Keratinocyte (primary cell): ENCODE data around the gene SORL1. TPM values are rescaled to one million over a fixed set of nuclear protein-coding genes. Genes with fewer than 3 reads are reported as not detected.

Experiments
- DNase-seq: peaks from one replicate; pipeline ENCODE4 v3.0.0-alpha.2; 2011; ENCODE audit warnings: low read depth, missing footprints, low spot score
- FAIRE-seq: peaks from 2 replicates; lab custom pipeline; 2011; peaks lifted over from hg19 to GRCh38; lab: Jason Lieb, UNC
- H2AFZ ChIP-seq: 2 replicates; pipeline ENCODE4 v1.6.0; 2012; ENCODE audit warnings: low read length, control low read depth, inconsistent platforms; ENCODE audit not compliant: control insufficient read depth
- H3K27ac ChIP-seq: 2 replicates; pipeline ENCODE4 v1.5.1; 2011; ENCODE audit warnings: low read length; ENCODE audit not compliant: control insufficient read depth, insufficient read depth
- H3K27me3 ChIP-seq: 3 replicates; pipeline ENCODE4 v1.6.0; 2011; ENCODE audit warnings: low read length; ENCODE audit not compliant: control insufficient read depth, insufficient read depth; ENCODE audit errors: extremely low read depth
- H3K36me3 ChIP-seq, 2 experiments: 2 replicates in 1 of 2; 3 replicates in 1 of 2; pipeline ENCODE4 v1.5.1; 2011; ENCODE audit warnings: low read length in 2 of 2, mild to moderate bottlenecking in 1 of 2; ENCODE audit not compliant: control insufficient read depth in 2 of 2, insufficient read depth in 2 of 2; ENCODE audit errors: extremely low read depth in 1 of 2
- H3K4me1 ChIP-seq: 3 replicates; pipeline ENCODE4 v1.5.1; 2011; ENCODE audit warnings: low read length; ENCODE audit not compliant: control insufficient read depth, insufficient read depth; ENCODE audit errors: extremely low read depth
- H3K4me2 ChIP-seq: 3 replicates; pipeline ENCODE4 v1.6.0; 2011; ENCODE audit warnings: low read depth, low read length; ENCODE audit not compliant: control insufficient read depth, insufficient read depth; ENCODE audit errors: extremely low read depth
- H3K4me3 ChIP-seq, 3 experiments: fragments of 200-600 bp in 1 of 3; sonication (generic) in 1 of 3; 2 replicates in 2 of 3; 3 replicates in 1 of 3; pipeline ENCODE4 v1.5.1; 2011 to 2016; ENCODE audit warnings: low read length in 3 of 3, mild to moderate bottlenecking in 3 of 3, control low read depth in 2 of 3, inconsistent platforms in 1 of 3, low read depth in 1 of 3, mixed read lengths in 1 of 3, mixed run types in 1 of 3, moderate library complexity in 1 of 3; ENCODE audit not compliant: control insufficient read depth in 2 of 3, insufficient read depth in 2 of 3; ENCODE audit errors: extremely low read depth in 1 of 3
- H3K79me2 ChIP-seq: 2 replicates; pipeline ENCODE4 v1.6.0; 2012; ENCODE audit warnings: low read length; ENCODE audit not compliant: control insufficient read depth, insufficient read depth
- H3K9ac ChIP-seq: 3 replicates; pipeline ENCODE4 v1.6.0; 2011; ENCODE audit warnings: low read length; ENCODE audit not compliant: control insufficient read depth, insufficient read depth; ENCODE audit errors: extremely low read depth
- H3K9me1 ChIP-seq: 3 replicates; pipeline ENCODE4 v1.6.0; 2011; ENCODE audit warnings: low read length; ENCODE audit not compliant: control insufficient read depth, insufficient read depth; ENCODE audit errors: extremely low read depth
- H3K9me3 ChIP-seq: 2 replicates; pipeline ENCODE4 v1.5.1; 2012; ENCODE audit warnings: low read depth, low read length; ENCODE audit not compliant: control insufficient read depth
- H4K20me1 ChIP-seq: 3 replicates; pipeline ENCODE4 v1.6.0; 2011; ENCODE audit warnings: low read length; ENCODE audit not compliant: control insufficient read depth, insufficient read depth; ENCODE audit errors: extremely low read depth
- CTCF ChIP-seq, 3 experiments: IDR thresholded peaks in 1 of 3; conservative IDR thresholded peaks in 1 of 3; optimal IDR thresholded peaks in 1 of 3; 2 replicates in 2 of 3; 3 replicates in 1 of 3; pipeline versions ENCODE3 to v1.5.1; 2011; ENCODE audit warnings: low read length in 3 of 3, mild to moderate bottlenecking in 3 of 3, moderate library complexity in 2 of 3, control low read depth in 1 of 3, inconsistent platforms in 1 of 3; ENCODE audit not compliant: insufficient read depth in 2 of 3; ENCODE audit errors: extremely low read depth in 1 of 3
- EZH2 ChIP-seq: IDR thresholded peaks from one replicate; pipeline ENCODE4 v1.6.1; 2012; ENCODE audit warnings: inconsistent platforms, mild to moderate bottlenecking, low read length, moderate library complexity
- dilution Hi-C: fragments of 300-500 bp; cut with MboI; formaldehyde crosslinking; loops from one replicate; pipeline ENCODE4 v1.7.0; 2020; ENCODE audit warnings: low sequenced_read_pairs; ENCODE audit not compliant: extremely low pct_ligation_motif_present
- polyA plus RNA-seq, 5 experiments: library from polyadenylated mRNA; depleted of rRNA in 3 of 5; stranded (reverse) in 3 of 5; stranded (forward) in 1 of 5; unstranded in 1 of 5; fragments of >200 nt; gene quantifications; 1 replicate in 1 of 5; 2 replicates in 3 of 5; 3 replicates in 1 of 5; pipeline versions ENCODE4 v1.2.1 to v1.2.3, GENCODE V29; 2011 to 2012; ENCODE audit warnings: missing spikeins in 2 of 5, low read depth in 1 of 5, low replicate concordance in 1 of 5

The SORL1 gene
- polyA plus RNA-seq, 1 donor (not counting 4 experiments of a cell fraction or from before 2014, with no cell fraction given): 38.9 TPM

GRCh38 chr11:121664144-121664543, 212.0 kb downstream of the SORL1 start:
- no peak for DNase-seq

DNA sequence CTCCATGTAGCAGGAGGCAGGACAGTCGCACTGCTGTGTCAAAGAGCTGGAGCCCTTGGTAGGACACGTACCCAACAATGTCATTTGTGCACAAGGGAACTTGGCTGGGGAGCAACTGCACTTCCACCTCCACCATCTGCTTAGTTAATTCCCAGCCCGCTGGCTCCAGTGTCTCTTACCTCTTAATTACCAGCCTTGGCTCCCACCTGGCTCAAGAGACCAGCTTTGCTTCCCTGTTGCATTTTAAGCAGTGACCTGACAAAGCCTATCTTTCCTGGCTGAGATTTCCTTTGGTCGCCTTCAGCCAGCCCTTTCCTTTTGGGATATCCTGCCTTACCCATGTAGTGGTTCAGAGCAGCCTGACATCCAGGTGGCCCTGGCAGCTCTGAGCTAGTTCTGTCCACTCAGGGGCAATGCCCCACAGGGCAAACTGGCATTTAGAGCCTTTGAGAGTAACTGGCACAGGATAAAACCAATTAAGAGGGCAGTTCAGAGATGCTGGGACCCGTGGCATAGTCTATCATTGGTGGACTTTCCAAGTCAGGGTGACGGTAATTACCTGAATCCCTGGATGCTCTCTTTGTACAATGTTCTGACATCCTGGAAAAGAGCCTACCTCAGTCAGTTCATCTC, 213.2 kb downstream of the SORL1 start:
- Histone ChIP-seq H3K79me2 (no peaks in the 10 kb centered on the region), H3K4me2 (no peak overlapping the region), H3K9ac (no peak overlapping the region), H3K27ac (no peak overlapping the region), H3K36me3 (no peaks in the 10 kb centered on the region), H2AFZ (no peak overlapping the region), H3K4me3 (no peak overlapping the region), H3K9me3 (no peaks in the 10 kb centered on the region), H3K27me3 (peaks cover 16% of the 10 kb centered on the region), H4K20me1 (no peaks in the 10 kb centered on the region), H3K9me1 (no peaks in the 10 kb centered on the region), H3K4me1 (no peaks in the 10 kb centered on the region)
- no peak for TF ChIP-seq CTCF (optimal IDR thresholded peaks at IDR 0.05 in 1 of 3, IDR thresholded peaks at IDR 0.05 in 1 of 3, conservative IDR thresholded peaks at IDR 0.05 in 1 of 3; ENCODE audit: extremely low read depth in 1 of 3, insufficient read depth in 2 of 3, low read length in 3 of 3)
- no peak for TF ChIP-seq EZH2
- dilution Hi-C loops: no loop called here
- DNase-seq: no peak
- FAIRE-seq: peak; percentile 29

More at GRCh38 chr11:121664144-121664543, 212.0 kb downstream of the SORL1 start:
- H3K36me3 ChIP-seq: no peaks in the 10 kb centered on the region
- H3K4me2 ChIP-seq: no peak overlapping the region
- no peak overlapping the region for H3K9ac ChIP-seq
- H3K27me3 ChIP-seq: peaks cover 16% of the 10 kb centered on the region
- TF ChIP-seq CTCF (optimal IDR thresholded peaks at IDR 0.05 in 1 of 3, IDR thresholded peaks at IDR 0.05 in 1 of 3, conservative IDR thresholded peaks at IDR 0.05 in 1 of 3; ENCODE audit: extremely low read depth in 1 of 3, insufficient read depth in 2 of 3, low read length in 3 of 3): no peak
- dilution Hi-C loops: no loop called here
- FAIRE-seq: no peak
- H2AFZ ChIP-seq: no peak overlapping the region
- H3K4me3 ChIP-seq: no peak overlapping the region
- no peak overlapping the region for H3K27ac ChIP-seq
- H4K20me1 ChIP-seq: no peaks in the 10 kb centered on the region
- no peaks in the 10 kb centered on the region for H3K79me2 ChIP-seq
- H3K9me1 ChIP-seq: no peaks in the 10 kb centered on the region
- H3K4me1 ChIP-seq: no peaks in the 10 kb centered on the region
- H3K9me3 ChIP-seq: no peaks in the 10 kb centered on the region
